HEK293 (cell line): ENCODE results near the gene WWOX.

Experiments used
- GFI1B ChIP-seq: fragments of 450-650 bp; formaldehyde crosslinking; IDR thresholded peaks from 2 replicates; pipeline ENCODE4 v1.5.1; 2016; ENCODE audit warnings: missing biosample characterization, missing genetic modification characterization
- KLF16 ChIP-seq: fragments of 450-650 bp; formaldehyde crosslinking; IDR thresholded peaks from 2 replicates; pipeline ENCODE4 v1.5.1; 2017; ENCODE audit warnings: missing biosample characterization, missing genetic modification characterization
- RBAK ChIP-seq: fragments of 450-650 bp; formaldehyde crosslinking; IDR thresholded peaks from 2 replicates; pipeline ENCODE4 v1.5.1; 2016; ENCODE audit warnings: missing biosample characterization, missing genetic modification characterization
- REPIN1 ChIP-seq: fragments of 450-650 bp; formaldehyde crosslinking; IDR thresholded peaks from 2 replicates; pipeline ENCODE4 v1.5.1; 2017; ENCODE audit warnings: missing biosample characterization, missing genetic modification characterization, low read depth
- SCRT1 ChIP-seq: fragments of 450-650 bp; formaldehyde crosslinking; IDR thresholded peaks from 2 replicates; pipeline ENCODE4 v1.5.1; 2016; ENCODE audit warnings: missing biosample characterization, missing genetic modification characterization, borderline replicate concordance
- SP2 ChIP-seq: fragments of 450-650 bp; formaldehyde crosslinking; IDR thresholded peaks from 2 replicates; pipeline ENCODE4 v1.5.1; 2016; ENCODE audit warnings: missing biosample characterization, missing genetic modification characterization
- TCF7L2 ChIP-seq: IDR thresholded peaks from 2 replicates; pipeline ENCODE4 v1.6.1; 2011; ENCODE audit warnings: low read depth, mild to moderate bottlenecking, inconsistent platforms, low read length, moderate library complexity, borderline replicate concordance
- ZBTB48 ChIP-seq: fragments of 450-650 bp; formaldehyde crosslinking; IDR thresholded peaks from 2 replicates; pipeline ENCODE4 v1.5.1; 2016; ENCODE audit warnings: missing biosample characterization, missing genetic modification characterization
- ZFP3 ChIP-seq: fragments of 450-650 bp; formaldehyde crosslinking; IDR thresholded peaks from 2 replicates; pipeline ENCODE4 v1.5.1; 2016; ENCODE audit warnings: low read depth, missing biosample characterization, missing genetic modification characterization
- ZNF132 ChIP-seq: fragments of 450-650 bp; formaldehyde crosslinking; IDR thresholded peaks from 2 replicates; pipeline ENCODE4 v1.5.1; 2017; ENCODE audit warnings: missing biosample characterization, missing genetic modification characterization, borderline replicate concordance
- ZNF133 ChIP-seq: fragments of 450-650 bp; formaldehyde crosslinking; IDR thresholded peaks from 2 replicates; pipeline ENCODE4 v1.5.1; 2016; ENCODE audit warnings: missing biosample characterization, missing genetic modification characterization
- ZNF146 ChIP-seq: fragments of 450-650 bp; formaldehyde crosslinking; IDR thresholded peaks from 2 replicates; pipeline ENCODE4 v1.5.1; 2016; ENCODE audit warnings: missing biosample characterization, missing genetic modification characterization
- ZNF155 ChIP-seq: fragments of 450-650 bp; formaldehyde crosslinking; IDR thresholded peaks from 2 replicates; pipeline ENCODE4 v1.5.1; 2016; ENCODE audit warnings: missing biosample characterization, missing genetic modification characterization
- ZNF19 ChIP-seq: fragments of 450-650 bp; formaldehyde crosslinking; IDR thresholded peaks from 2 replicates; pipeline ENCODE4; 2016; ENCODE audit warnings: missing biosample characterization, missing genetic modification characterization, low read depth
- ZNF214 ChIP-seq: fragments of 450-650 bp; formaldehyde crosslinking; IDR thresholded peaks from 2 replicates; pipeline ENCODE4 v1.5.1; 2017; ENCODE audit warnings: missing biosample characterization, mild to moderate bottlenecking, missing genetic modification characterization, borderline replicate concordance
- ZNF266 ChIP-seq: fragments of 450-650 bp; formaldehyde crosslinking; IDR thresholded peaks from 2 replicates; pipeline ENCODE4 v1.5.1; 2016; ENCODE audit warnings: missing biosample characterization, missing genetic modification characterization, low read depth
- ZNF292 ChIP-seq: fragments of 450-650 bp; formaldehyde crosslinking; IDR thresholded peaks from 2 replicates; pipeline ENCODE4 v1.5.1; 2016; ENCODE audit warnings: low read depth, missing biosample characterization, missing genetic modification characterization, borderline replicate concordance
- ZNF366 ChIP-seq: fragments of 450-650 bp; formaldehyde crosslinking; conservative IDR thresholded peaks from 2 replicates; pipeline ENCODE4 v1.5.1; 2016; ENCODE audit warnings: missing biosample characterization, missing genetic modification characterization
- ZNF510 ChIP-seq: fragments of 450-650 bp; formaldehyde crosslinking; IDR thresholded peaks from 2 replicates; pipeline ENCODE4 v1.5.1; 2018; ENCODE audit warnings: mild to moderate bottlenecking, missing genetic modification characterization, missing biosample characterization; ENCODE audit not compliant: insufficient replicate concordance
- ZNF514 ChIP-seq: fragments of 450-650 bp; formaldehyde crosslinking; IDR thresholded peaks from 2 replicates; pipeline ENCODE4 v1.5.1; 2016; ENCODE audit warnings: missing biosample characterization, missing genetic modification characterization
- ZNF600 ChIP-seq: fragments of 450-650 bp; formaldehyde crosslinking; IDR thresholded peaks from 2 replicates; pipeline ENCODE4 v1.5.1; 2016; ENCODE audit warnings: missing biosample characterization, missing genetic modification characterization
- ZNF624 ChIP-seq: fragments of 450-650 bp; formaldehyde crosslinking; IDR thresholded peaks from 2 replicates; pipeline ENCODE4 v1.5.1; 2017; ENCODE audit warnings: missing biosample characterization, missing genetic modification characterization
- ZNF660 ChIP-seq: fragments of 450-650 bp; IDR thresholded peaks from 2 replicates; pipeline ENCODE4 v1.5.1; 2018; ENCODE audit warnings: missing biosample characterization, mild to moderate bottlenecking, missing genetic modification characterization
- ZNF664 ChIP-seq: fragments of 450-650 bp; formaldehyde crosslinking; IDR thresholded peaks from 2 replicates; pipeline ENCODE4 v1.5.1; 2016; ENCODE audit warnings: missing biosample characterization, missing genetic modification characterization
- ZNF747 ChIP-seq: fragments of 450-650 bp; formaldehyde crosslinking; IDR thresholded peaks from 2 replicates; pipeline ENCODE4 v1.5.1; 2016; ENCODE audit warnings: missing biosample characterization, missing genetic modification characterization
- ZNF768 ChIP-seq: fragments of 450-650 bp; formaldehyde crosslinking; IDR thresholded peaks from 2 replicates; pipeline ENCODE4 v1.5.1; 2018; ENCODE audit warnings: missing biosample characterization, mild to moderate bottlenecking, missing genetic modification characterization
- ZNF785 ChIP-seq: fragments of 450-650 bp; formaldehyde crosslinking; IDR thresholded peaks from 2 replicates; pipeline ENCODE4 v1.5.1; 2016; ENCODE audit warnings: missing biosample characterization, missing genetic modification characterization
- ZNF837 ChIP-seq: fragments of 450-650 bp; formaldehyde crosslinking; IDR thresholded peaks from 2 replicates; pipeline ENCODE4 v1.5.1; 2016; ENCODE audit warnings: missing biosample characterization, missing genetic modification characterization
- ZSCAN23 ChIP-seq: fragments of 450-650 bp; formaldehyde crosslinking; IDR thresholded peaks from 2 replicates; pipeline ENCODE4 v1.5.1; 2016; ENCODE audit warnings: missing biosample characterization, missing genetic modification characterization
- TF ChIP-seq, protein P1 (sequence below): fragments of 450-650 bp; formaldehyde crosslinking; IDR thresholded peaks from 2 replicates; pipeline ENCODE4 v1.5.1; 2016; ENCODE audit warnings: missing biosample characterization, missing genetic modification characterization
- TF ChIP-seq, protein P2 (sequence below): fragments of 450-650 bp; formaldehyde crosslinking; IDR thresholded peaks from 2 replicates; pipeline ENCODE4 v1.5.1; 2016; ENCODE audit warnings: missing biosample characterization, missing genetic modification characterization
- TF ChIP-seq, protein P3 (sequence below): fragments of 450-650 bp; formaldehyde crosslinking; IDR thresholded peaks from 2 replicates; pipeline ENCODE4 v1.5.1; 2016; ENCODE audit warnings: missing biosample characterization, missing genetic modification characterization
- TF ChIP-seq, protein P4 (sequence below): fragments of 450-650 bp; IDR thresholded peaks from 2 replicates; pipeline ENCODE4 v1.5.1; 2018; ENCODE audit warnings: missing biosample characterization, missing genetic modification characterization
- TF ChIP-seq, protein P5 (sequence below): fragments of 450-650 bp; formaldehyde crosslinking; IDR thresholded peaks from 2 replicates; pipeline ENCODE4 v1.5.1; 2017; ENCODE audit warnings: missing biosample characterization, missing genetic modification characterization

The WWOX gene

DNA sequence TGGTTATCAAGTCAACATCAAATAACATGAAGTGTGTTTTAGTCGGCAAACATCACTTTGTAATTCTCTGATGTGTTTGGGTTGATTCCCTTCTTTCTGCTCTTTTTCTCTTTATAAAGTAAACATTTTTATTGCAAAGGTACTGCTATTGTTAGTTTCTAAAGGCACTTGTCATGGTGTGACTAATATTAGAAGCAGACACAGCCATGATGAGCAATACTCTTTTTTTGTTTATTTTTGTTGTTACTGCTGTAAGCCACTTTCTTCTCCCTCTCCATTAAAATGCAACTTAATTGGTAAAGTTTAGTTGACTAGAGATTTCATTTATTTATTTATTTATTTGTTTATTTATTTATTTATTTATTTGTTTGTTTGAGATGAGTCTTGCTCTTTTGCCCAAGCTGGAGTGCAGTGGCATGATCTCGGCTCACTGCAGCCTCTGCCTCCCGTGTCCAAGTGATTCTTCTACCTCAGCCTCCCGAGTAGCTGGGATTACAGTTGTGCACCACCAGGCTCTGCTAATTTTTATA is 424.7 kb downstream of the WWOX start (continued):
- TF ChIP-seq, protein P1, sequence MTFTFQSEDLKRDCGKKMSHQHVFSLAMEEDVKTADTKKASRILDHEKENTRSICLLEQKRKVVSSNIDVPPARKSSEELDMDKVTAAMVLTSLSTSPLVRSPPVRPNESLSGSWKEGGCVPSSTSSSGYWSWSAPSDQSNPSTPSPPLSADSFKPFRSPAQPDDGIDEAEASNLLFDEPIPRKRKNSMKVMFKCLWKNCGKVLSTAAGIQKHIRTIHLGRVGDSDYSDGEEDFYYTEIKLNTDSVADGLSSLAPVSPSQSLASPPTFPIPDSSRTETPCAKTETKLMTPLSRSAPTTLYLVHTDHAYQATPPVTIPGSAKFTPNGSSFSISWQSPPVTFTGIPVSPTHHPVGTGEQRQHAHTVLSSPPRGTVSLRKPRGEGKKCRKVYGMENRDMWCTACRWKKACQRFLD, result no peak
- TF ChIP-seq ZNF19 (tag by site-specific recombination) (peak; percentile 50; the same call in 1 of the 2 replicates), ZNF768 (tag by site-specific recombination) (no peak), ZNF514 (no peak), ZNF624 (tag by site-specific recombination) (no peak), TCF7L2 (no peak), ZNF747 (tag by site-specific recombination) (no peak), ZBTB48 (no peak), ZNF366 (tag by site-specific recombination) (no peak), ZNF510 (peak; percentile 32), ZNF664 (tag by site-specific recombination) (0 out of 2 replicates have a peak, but pooled peaks have one; percentile 7), RBAK (tag by site-specific recombination) (peak; percentile 68; the same call in 1 of the 2 replicates), GFI1B (tag by site-specific recombination) (0 out of 2 replicates have a peak, but pooled peaks have one; percentile 24), ZNF132 (tag by site-specific recombination) (no peak), ZSCAN23 (tag by site-specific recombination) (no peak), ZNF292 (tag by site-specific recombination) (peak; percentile 41; the same call in 1 of the 2 replicates), ZNF146 (tag by site-specific recombination) (no peak), REPIN1 (tag by site-specific recombination) (no peak), ZNF660 (tag by site-specific recombination) (no peak), ZNF266 (tag by site-specific recombination) (peak; percentile 80), ZNF214 (tag by site-specific recombination) (no peak), ZFP3 (tag by site-specific recombination) (peak; percentile 34; the same call in 1 of the 2 replicates), ZNF785 (no peak), ZNF600 (no peak), KLF16 (no peak), SCRT1 (tag by site-specific recombination) (no peak), ZNF133 (tag by site-specific recombination) (no peak), ZNF155 (tag by site-specific recombination) (no peak), SP2 (tag by site-specific recombination) (no peak), ZNF837 (no peak)
- TF ChIP-seq, protein P2, sequence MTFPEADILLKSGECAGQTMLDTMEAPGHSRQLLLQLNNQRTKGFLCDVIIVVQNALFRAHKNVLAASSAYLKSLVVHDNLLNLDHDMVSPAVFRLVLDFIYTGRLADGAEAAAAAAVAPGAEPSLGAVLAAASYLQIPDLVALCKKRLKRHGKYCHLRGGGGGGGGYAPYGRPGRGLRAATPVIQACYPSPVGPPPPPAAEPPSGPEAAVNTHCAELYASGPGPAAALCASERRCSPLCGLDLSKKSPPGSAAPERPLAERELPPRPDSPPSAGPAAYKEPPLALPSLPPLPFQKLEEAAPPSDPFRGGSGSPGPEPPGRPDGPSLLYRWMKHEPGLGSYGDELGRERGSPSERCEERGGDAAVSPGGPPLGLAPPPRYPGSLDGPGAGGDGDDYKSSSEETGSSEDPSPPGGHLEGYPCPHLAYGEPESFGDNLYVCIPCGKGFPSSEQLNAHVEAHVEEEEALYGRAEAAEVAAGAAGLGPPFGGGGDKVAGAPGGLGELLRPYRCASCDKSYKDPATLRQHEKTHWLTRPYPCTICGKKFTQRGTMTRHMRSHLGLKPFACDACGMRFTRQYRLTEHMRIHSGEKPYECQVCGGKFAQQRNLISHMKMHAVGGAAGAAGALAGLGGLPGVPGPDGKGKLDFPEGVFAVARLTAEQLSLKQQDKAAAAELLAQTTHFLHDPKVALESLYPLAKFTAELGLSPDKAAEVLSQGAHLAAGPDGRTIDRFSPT (tag by site-specific recombination), result no peak
- TF ChIP-seq, protein P3, sequence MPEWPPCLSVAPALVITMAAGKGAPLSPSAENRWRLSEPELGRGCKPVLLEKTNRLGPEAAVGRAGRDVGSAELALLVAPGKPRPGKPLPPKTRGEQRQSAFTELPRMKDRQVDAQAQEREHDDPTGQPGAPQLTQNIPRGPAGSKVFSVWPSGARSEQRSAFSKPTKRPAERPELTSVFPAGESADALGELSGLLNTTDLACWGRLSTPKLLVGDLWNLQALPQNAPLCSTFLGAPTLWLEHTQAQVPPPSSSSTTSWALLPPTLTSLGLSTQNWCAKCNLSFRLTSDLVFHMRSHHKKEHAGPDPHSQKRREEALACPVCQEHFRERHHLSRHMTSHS (tag by site-specific recombination), result no peak
- TF ChIP-seq, protein P4, sequence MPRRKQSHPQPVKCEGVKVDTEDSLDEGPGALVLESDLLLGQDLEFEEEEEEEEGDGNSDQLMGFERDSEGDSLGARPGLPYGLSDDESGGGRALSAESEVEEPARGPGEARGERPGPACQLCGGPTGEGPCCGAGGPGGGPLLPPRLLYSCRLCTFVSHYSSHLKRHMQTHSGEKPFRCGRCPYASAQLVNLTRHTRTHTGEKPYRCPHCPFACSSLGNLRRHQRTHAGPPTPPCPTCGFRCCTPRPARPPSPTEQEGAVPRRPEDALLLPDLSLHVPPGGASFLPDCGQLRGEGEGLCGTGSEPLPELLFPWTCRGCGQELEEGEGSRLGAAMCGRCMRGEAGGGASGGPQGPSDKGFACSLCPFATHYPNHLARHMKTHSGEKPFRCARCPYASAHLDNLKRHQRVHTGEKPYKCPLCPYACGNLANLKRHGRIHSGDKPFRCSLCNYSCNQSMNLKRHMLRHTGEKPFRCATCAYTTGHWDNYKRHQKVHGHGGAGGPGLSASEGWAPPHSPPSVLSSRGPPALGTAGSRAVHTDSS (tag by site-specific recombination), result no peak
- TF ChIP-seq, protein P5, sequence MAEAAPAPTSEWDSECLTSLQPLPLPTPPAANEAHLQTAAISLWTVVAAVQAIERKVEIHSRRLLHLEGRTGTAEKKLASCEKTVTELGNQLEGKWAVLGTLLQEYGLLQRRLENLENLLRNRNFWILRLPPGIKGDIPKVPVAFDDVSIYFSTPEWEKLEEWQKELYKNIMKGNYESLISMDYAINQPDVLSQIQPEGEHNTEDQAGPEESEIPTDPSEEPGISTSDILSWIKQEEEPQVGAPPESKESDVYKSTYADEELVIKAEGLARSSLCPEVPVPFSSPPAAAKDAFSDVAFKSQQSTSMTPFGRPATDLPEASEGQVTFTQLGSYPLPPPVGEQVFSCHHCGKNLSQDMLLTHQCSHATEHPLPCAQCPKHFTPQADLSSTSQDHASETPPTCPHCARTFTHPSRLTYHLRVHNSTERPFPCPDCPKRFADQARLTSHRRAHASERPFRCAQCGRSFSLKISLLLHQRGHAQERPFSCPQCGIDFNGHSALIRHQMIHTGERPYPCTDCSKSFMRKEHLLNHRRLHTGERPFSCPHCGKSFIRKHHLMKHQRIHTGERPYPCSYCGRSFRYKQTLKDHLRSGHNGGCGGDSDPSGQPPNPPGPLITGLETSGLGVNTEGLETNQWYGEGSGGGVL (tag by site-specific recombination), result 0 out of 2 replicates have a peak, but pooled peaks have one; percentile 23
